K562 treated with DMSO at 1 percent for 24 hours (cell line): ENCODE data around the gene MESD. TPM values are rescaled to one million over a fixed set of nuclear protein-coding genes. Genes with fewer than 3 reads are reported as not detected.

ENCODE experiments used
- total RNA-seq: library from RNA; unstranded; fragments of 300-600 nt; gene quantifications from 2 replicates; pipeline ENCODE4 v1.2.3, GENCODE V29; 2022; ENCODE audit warnings: low read depth; ENCODE audit not compliant: insufficient read depth

The MESD gene
- 18.9 and 20.2 TPM in 2 replicates for total RNA-seq

DNA sequence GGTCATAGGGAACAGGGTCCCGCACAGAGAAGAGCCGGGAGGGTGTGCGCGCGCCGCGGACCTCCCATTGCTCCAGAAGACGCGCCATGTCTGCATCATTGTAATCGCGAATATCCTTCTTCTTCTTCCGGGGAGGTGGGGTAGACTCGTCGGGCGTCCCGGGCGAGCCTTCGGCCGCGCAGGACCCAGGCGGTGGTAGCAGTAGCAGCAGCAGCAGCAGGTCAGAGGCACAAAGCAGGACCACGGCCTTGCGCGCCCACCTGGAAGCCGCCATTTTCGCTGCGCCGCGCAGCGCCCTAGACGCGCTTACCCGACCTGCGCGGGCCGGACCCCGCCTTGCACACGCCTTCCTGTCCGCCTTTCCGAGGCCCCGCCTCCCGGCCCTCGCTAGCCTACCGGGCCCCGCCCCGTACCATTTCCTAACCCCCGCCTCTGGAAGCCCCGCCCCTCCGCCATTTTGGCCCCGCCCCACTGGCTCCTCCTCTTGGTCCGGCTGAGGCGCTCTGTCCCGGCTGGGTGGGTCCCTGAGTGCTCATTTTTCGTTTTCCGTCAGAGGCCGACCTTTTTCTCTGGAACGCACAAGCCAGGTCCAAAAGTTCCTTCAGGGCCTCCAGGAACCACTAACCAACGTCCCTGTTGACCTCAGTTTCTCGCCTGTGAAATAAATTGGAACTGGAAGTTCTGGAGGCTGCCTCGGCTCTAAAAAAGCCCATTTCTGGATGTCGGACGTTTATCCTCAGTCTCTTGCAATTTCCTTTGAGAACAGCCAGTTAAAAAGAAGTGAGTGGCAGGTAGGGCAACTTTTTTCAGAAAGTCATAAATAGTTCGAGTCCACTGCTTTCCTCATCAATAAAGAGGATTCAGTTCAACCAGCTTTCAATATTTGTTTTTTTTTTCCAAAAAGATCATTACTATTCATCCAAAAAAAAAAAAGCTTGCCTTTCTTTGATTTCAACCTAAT lies at the start of gene MESD:
TSS of gene MESD (minus strand) at position 302 of the 961 bp plus-strand sequence. CDS start at position 274, 28 bp downstream.

GRCh38 chr15:81000624-81001151 lies 11.1 kb upstream of the MESD start, which contains the start of gene TLNRD1:
TLNRD1 (plus strand) TSS chr15:81000923; CDS start chr15:81002272, 1,349 bp downstream.

Other genes starting within 250 kb of the MESD start
- not detected in 2 replicates for gene CEMIP, start 210.4 kb downstream of the MESD start, total RNA-seq
- 48.0 and 53.8 TPM in 2 replicates for gene TLNRD1, start 11.1 kb upstream of the MESD start, total RNA-seq
- 1.8 and 4.4 TPM in 2 replicates for gene CFAP161, start 144.5 kb upstream of the MESD start, total RNA-seq
- gene IL16, start 207.1 kb upstream of the MESD start, total RNA-seq = 2.4 and 3.9 TPM in 2 replicates